Large intestine (tissue), 3 donors: ENCODE measurements around the gene ZNF280D. TPM values are rescaled to one million over a fixed set of nuclear protein-coding genes. Genes with fewer than 3 reads are reported as not detected.

ENCODE experiments used
- DNase-seq, 2 donors: peaks; one replicate each; pipeline versions ENCODE4 v3.0.0 to v3.0.0-alpha.2; 2013
- H3K27ac ChIP-seq: one replicate; pipeline ENCODE4 v1.5.1; 2013; ENCODE audit warnings: low read length
- H3K27me3 ChIP-seq: 2 replicates; pipeline ENCODE4 v1.6.1; 2013; ENCODE audit warnings: low read length; ENCODE audit not compliant: control insufficient read depth, insufficient read depth
- H3K36me3 ChIP-seq: 2 replicates; pipeline ENCODE4 v1.6.1; 2013; ENCODE audit warnings: low read length; ENCODE audit not compliant: control insufficient read depth, insufficient read depth
- H3K4me1 ChIP-seq: one replicate; pipeline ENCODE4 v1.6.1; 2013; ENCODE audit warnings: low read length; ENCODE audit not compliant: control insufficient read depth, insufficient read depth
- H3K4me3 ChIP-seq: one replicate; pipeline ENCODE4 v1.5.1; 2013; ENCODE audit warnings: low read length
- H3K9me3 ChIP-seq: one replicate; pipeline ENCODE4 v1.6.1; 2013; ENCODE audit warnings: mild to moderate bottlenecking, low read depth, low read length, moderate library complexity; ENCODE audit not compliant: control insufficient read depth
- WGBS: methylation state at CpG from one replicate; pipeline ENCODE4 v1.1.5; 2013; ENCODE audit warnings: low lambda C conversion rate; ENCODE audit not compliant: insufficient coverage; 5-methylcytosine and 5-hydroxymethylcytosine counted together
- polyA plus RNA-seq: library from polyadenylated mRNA; unstranded; fragments of 120-200 nt; gene quantifications from one replicate; pipeline ENCODE4 v1.2.1, GENCODE V29; 2013

ZNF280D gene
- polyA plus RNA-seq, 1 donor: 43.7 TPM

- no CpG with 5 or more reads among the region's 1 CpG for WGBS
- no peaks in the 10 kb centered on the region for H3K4me1 ChIP-seq
- no peaks in the 10 kb centered on the region for H3K27me3 ChIP-seq
- no peaks in the 10 kb centered on the region for H3K9me3 ChIP-seq
- no peak overlapping the region for H3K27ac ChIP-seq
- no peak overlapping the region for H3K4me3 ChIP-seq
- no peaks in the 10 kb centered on the region for H3K36me3 ChIP-seq
- no peak for DNase-seq
Measured at GRCh38 chr15:56608140-56608778, 125.0 kb downstream of the ZNF280D start.

GRCh38 chr15:56602253-56602652, 131.1 kb downstream of the ZNF280D start:
- H3K4me3 ChIP-seq: no peak overlapping the region
- no peaks in the 10 kb centered on the region for H3K9me3 ChIP-seq
- H3K27me3 ChIP-seq: no peaks in the 10 kb centered on the region
- H3K27ac ChIP-seq: no peak overlapping the region
- no peak for DNase-seq
- H3K4me1 ChIP-seq: no peaks in the 10 kb centered on the region
- 100% methylated on average over 2 of the region's 2 CpGs for WGBS
- H3K36me3 ChIP-seq: no peaks in the 10 kb centered on the region

GRCh38 chr15:56600380-56600779, 132.9 kb downstream of the ZNF280D start:
- Histone ChIP-seq H3K27ac (no peak overlapping the region), H3K36me3 (no peaks in the 10 kb centered on the region), H3K27me3 (no peaks in the 10 kb centered on the region), H3K4me1 (no peaks in the 10 kb centered on the region), H3K4me3 (no peak overlapping the region), H3K9me3 (no peaks in the 10 kb centered on the region)
- 83% methylated on average over 1 of the region's 1 CpG for WGBS
- DNase-seq: no peak

GRCh38 chr15:56598991-56599390, 134.3 kb downstream of the ZNF280D start:
- no peak overlapping the region for H3K4me3 ChIP-seq
- no peaks in the 10 kb centered on the region for H3K27me3 ChIP-seq
- no peaks in the 10 kb centered on the region for H3K9me3 ChIP-seq
- H3K36me3 ChIP-seq: no peaks in the 10 kb centered on the region
- no peaks in the 10 kb centered on the region for H3K4me1 ChIP-seq
- WGBS: no CpG with 5 or more reads among the region's 5 CpGs
- no peak overlapping the region for H3K27ac ChIP-seq
- DNase-seq: no peak

- no peaks in the 10 kb centered on the region for H3K36me3 ChIP-seq
- no peak for DNase-seq
- H3K27ac ChIP-seq: no peak overlapping the region
- H3K27me3 ChIP-seq: no peaks in the 10 kb centered on the region
- no peak overlapping the region for H3K4me3 ChIP-seq
- no peaks in the 10 kb centered on the region for H3K4me1 ChIP-seq
- peaks cover 7% of the 10 kb centered on the region for H3K9me3 ChIP-seq
- WGBS: 86% methylated on average over 1 of the region's 2 CpGs
Measured at GRCh38 chr15:56587686-56588085, 145.6 kb downstream of the ZNF280D start.

- no peak overlapping the region for H3K4me3 ChIP-seq
- DNase-seq: no peak
- H3K27me3 ChIP-seq: no peaks in the 10 kb centered on the region
- no peaks in the 10 kb centered on the region for H3K36me3 ChIP-seq
- H3K9me3 ChIP-seq: peaks cover 7% of the 10 kb centered on the region
- no peaks in the 10 kb centered on the region for H3K4me1 ChIP-seq
- no peak overlapping the region for H3K27ac ChIP-seq
Measured at GRCh38 chr15:56586206-56586605, 147.1 kb downstream of the ZNF280D start.

GRCh38 chr15:56582785-56583184, 150.5 kb downstream of the ZNF280D start:
- no peaks in the 10 kb centered on the region for H3K27me3 ChIP-seq
- H3K9me3 ChIP-seq: peaks cover 7% of the 10 kb centered on the region
- no peaks in the 10 kb centered on the region for H3K4me1 ChIP-seq
- WGBS: no CpG with 5 or more reads among the region's 2 CpGs
- no peaks in the 10 kb centered on the region for H3K36me3 ChIP-seq
- no peak overlapping the region for H3K4me3 ChIP-seq
- H3K27ac ChIP-seq: no peak overlapping the region
- DNase-seq: no peak

Other genes with a start within 250 kb of the ZNF280D start
- 69.4 TPM for gene TCF12, start 185.1 kb upstream of the ZNF280D start, polyA plus RNA-seq